ENCODE results near the gene OS9.

GRCh38 chr12:57674691-57675090, 19.2 kb upstream of the OS9 start:
- TF ChIP-seq CTCF (IDR thresholded peaks at IDR 0.05) = no peak
- TF ChIP-seq POLR2A (IDR thresholded peaks at IDR 0.05) = no peak

Data from body of pancreas (tissue), 4 donors.